A549 (cell line): Measurements from ENCODE around the gene KCNH3. TPM values are rescaled to one million over a fixed set of nuclear protein-coding genes. Genes with fewer than 3 reads are reported as not detected.

Experiments used
- ATAC-seq, 2 experiments: fragments of 200-7000 bp in 1 of 2; fragments of >200 bp in 1 of 2; cut with Nextera tagmentation in 1 of 2; cut with Tn5 transposase in 1 of 2; 3 replicates each; pipeline versions ENCODE4 v1.8.0 to v1.9.1; 2018 to 2020; ENCODE audit warnings: mild to moderate bottlenecking in 1 of 2, moderate library complexity in 1 of 2
- CTCF ChIA-PET: fragments of 300-600 bp; sonication (Branson Sonifier 250); formaldehyde crosslinking; extraction: SDS; loops from one replicate; lab custom pipeline; 2021; ENCODE audit warnings: antibody characterized with exemption, inconsistent platforms; lab: Yijun Ruan, JAX
- POLR2A ChIA-PET: fragments of 350-600 bp; formaldehyde crosslinking; extraction: SDS; loops from one replicate; lab custom pipeline; 2021; ENCODE audit warnings: antibody characterized with exemption, inconsistent platforms; lab: Yijun Ruan, JAX
- DNase-seq, 2 experiments: peaks; one replicate each; pipeline versions ENCODE4 v3.0.0 to v3.0.0-alpha.2; 2011 to 2016; ENCODE audit warnings: low read depth in 1 of 2, low spot score in 1 of 2
- FAIRE-seq: peaks from 2 replicates; lab custom pipeline; 2011; peaks lifted over from hg19 to GRCh38; lab: Jason Lieb, UNC
- H3K27ac ChIP-seq, 2 experiments: fragments of >200 bp; sonication (Bioruptor Twin); formaldehyde crosslinking; 3 replicates each; pipeline ENCODE4 v1.5.1; 2016 to 2017
- H3K4me1 ChIP-seq: fragments of >200 bp; sonication (Bioruptor Twin); formaldehyde crosslinking; 3 replicates; pipeline ENCODE4 v1.6.1; 2016
- H3K4me2 ChIP-seq: fragments of >200 bp; sonication (Bioruptor Twin); formaldehyde crosslinking; 3 replicates; pipeline ENCODE4 v1.6.1; 2016
- H3K4me3 ChIP-seq: fragments of >200 bp; sonication (Bioruptor Twin); formaldehyde crosslinking; 3 replicates; pipeline ENCODE4 v1.5.1; 2016
- H3K9me3 ChIP-seq: fragments of >200 bp; sonication (Bioruptor Twin); formaldehyde crosslinking; 3 replicates; pipeline ENCODE4 v1.6.1; 2016
- BHLHE40 ChIP-seq: IDR thresholded peaks from 2 replicates; pipeline ENCODE4 v1.6.1; 2012; ENCODE audit warnings: low read depth, low read length, inconsistent platforms
- CBX2 ChIP-seq: fragments of 200-600 bp; sonication (generic); IDR thresholded peaks from 2 replicates; pipeline ENCODE4 v1.6.1; 2016; ENCODE audit warnings: low read depth, mild to moderate bottlenecking, borderline replicate concordance
- CHD2 ChIP-seq: fragments of 150-350 bp; IDR thresholded peaks from 2 replicates; pipeline ENCODE4 v1.6.1; 2014; ENCODE audit warnings: low read length; ENCODE audit not compliant: partially characterized antibody
- EHMT2 ChIP-seq: fragments of 200-600 bp; sonication (generic); IDR thresholded peaks from 2 replicates; pipeline ENCODE4 v1.6.1; 2016; ENCODE audit warnings: antibody characterized with exemption, low read depth, mild to moderate bottlenecking, moderate library complexity
- ESRRA ChIP-seq: fragments of 150-350 bp; IDR thresholded peaks from 2 replicates; pipeline ENCODE4 v1.6.1; 2014; ENCODE audit warnings: mild to moderate bottlenecking, low read length, borderline replicate concordance
- FOXS1 ChIP-seq: fragments of 250-450 bp; sonication (Bioruptor Pico); IDR thresholded peaks from 2 replicates; pipeline ENCODE4 v1.5.0; 2020; ENCODE audit warnings: mild to moderate bottlenecking, moderate library complexity
- HOXA7 ChIP-seq: fragments of 250-450 bp; sonication (Bioruptor Pico); IDR thresholded peaks from 2 replicates; pipeline ENCODE4 v1.5.0; 2020; ENCODE audit warnings: mild to moderate bottlenecking, moderate library complexity
- KDM1A ChIP-seq: fragments of 200-600 bp; sonication (generic); IDR thresholded peaks from 2 replicates; pipeline ENCODE4 v1.6.1; 2016; ENCODE audit warnings: low read depth, mild to moderate bottlenecking
- MYC ChIP-seq: IDR thresholded peaks from 2 replicates; pipeline ENCODE4 v1.6.1; 2012; ENCODE audit warnings: mild to moderate bottlenecking, inconsistent platforms, low read length, improper control_type of control experiment, borderline replicate concordance
- NPAS2 ChIP-seq: fragments of 250-450 bp; sonication (Bioruptor Pico); IDR thresholded peaks from 2 replicates; pipeline ENCODE4 v1.8.0; 2022; ENCODE audit warnings: mild to moderate bottlenecking, moderate library complexity, borderline replicate concordance
- NR3C1 ChIP-seq: fragments of >200 bp; sonication (Bioruptor Twin); formaldehyde crosslinking; IDR thresholded peaks from 3 replicates; pipeline ENCODE4 v1.6.1; 2017
- PHF8 ChIP-seq: fragments of 200-600 bp; sonication (generic); IDR thresholded peaks from 2 replicates; pipeline ENCODE4 v1.6.1; 2016; ENCODE audit warnings: low read depth, mild to moderate bottlenecking, antibody characterized with exemption, moderate library complexity, borderline replicate concordance
- POLR2A ChIP-seq: IDR thresholded peaks from 2 replicates; pipeline ENCODE4 v1.6.1; 2012; ENCODE audit warnings: mild to moderate bottlenecking, low read length
- POLR2AphosphoS2 ChIP-seq: conservative IDR thresholded peaks from 2 replicates; pipeline ENCODE4 v1.6.1; 2012; ENCODE audit warnings: low read length, improper control_type of control experiment, inconsistent platforms
- RAD21 ChIP-seq, 2 experiments: fragments of >200 bp in 1 of 2; sonication (Bioruptor Twin) in 1 of 2; formaldehyde crosslinking in 1 of 2; IDR thresholded peaks in 1 of 2; conservative IDR thresholded peaks in 1 of 2; 2 replicates in 1 of 2; 3 replicates in 1 of 2; pipeline ENCODE4 v1.6.1; 2012 to 2018; ENCODE audit warnings: inconsistent platforms in 1 of 2
- REST ChIP-seq: fragments of 200-600 bp; sonication (generic); IDR thresholded peaks from 2 replicates; pipeline ENCODE4 v1.6.1; 2016; ENCODE audit warnings: antibody characterized with exemption, mild to moderate bottlenecking, moderate library complexity
- RNF2 ChIP-seq: fragments of 200-600 bp; sonication (generic); IDR thresholded peaks from 2 replicates; pipeline ENCODE4 v1.6.1; 2016; ENCODE audit warnings: low read depth, mild to moderate bottlenecking, antibody characterized with exemption, moderate library complexity, borderline replicate concordance
- TP53 ChIP-seq: fragments of 250-450 bp; sonication (Bioruptor Pico); IDR thresholded peaks from 2 replicates; pipeline ENCODE4 v1.5.0; 2021; ENCODE audit warnings: mild to moderate bottlenecking, moderate library complexity
- USF2 ChIP-seq: fragments of 450-650 bp; IDR thresholded peaks from 2 replicates; pipeline ENCODE4 v1.6.1; 2014; ENCODE audit warnings: antibody characterized with exemption
- ZFP36 ChIP-seq: fragments of 450-650 bp; IDR thresholded peaks from 2 replicates; pipeline ENCODE4 v1.6.1; 2014; ENCODE audit warnings: borderline replicate concordance; ENCODE audit not compliant: partially characterized antibody
- ZNF302 ChIP-seq: fragments of 250-450 bp; sonication (Bioruptor Pico); IDR thresholded peaks from 2 replicates; pipeline ENCODE4 v1.9.0; 2021; ENCODE audit warnings: inconsistent platforms, mild to moderate bottlenecking, moderate library complexity
- ZSCAN20 ChIP-seq: fragments of 250-450 bp; sonication (Bioruptor Pico); IDR thresholded peaks from 2 replicates; pipeline ENCODE4 v1.8.0; 2022; ENCODE audit warnings: mild to moderate bottlenecking, moderate library complexity
- WGBS: methylation state at CpG from one replicate; pipeline ENCODE4 v1.1.6; 2017; ENCODE audit errors: missing lambda C conversion rate; 5-methylcytosine and 5-hydroxymethylcytosine counted together
- polyA plus RNA-seq, 4 experiments: library from polyadenylated mRNA; depleted of rRNA in 3 of 4; stranded (reverse); fragments of >200 nt; fragmentation: RNase III in 1 of 4; extraction: RNeasy Plus Mini Kit Qiagen cat#74134 plus additional on column Dnase treatment in 1 of 4; gene quantifications; 2 replicates in 3 of 4; 3 replicates in 1 of 4; pipeline ENCODE4 v1.2.3, GENCODE V29; 2011 to 2017
- TF ChIP-seq, protein P1 (sequence below): IDR thresholded peaks from 2 replicates; pipeline ENCODE4 v1.6.1; 2012; ENCODE audit warnings: low read depth, borderline replicate concordance

Gene KCNH3
- polyA plus RNA-seq, 2 of the 4 experiments (the other 2 are of a cell fraction) = 1.0 to 2.2 TPM

DNA sequence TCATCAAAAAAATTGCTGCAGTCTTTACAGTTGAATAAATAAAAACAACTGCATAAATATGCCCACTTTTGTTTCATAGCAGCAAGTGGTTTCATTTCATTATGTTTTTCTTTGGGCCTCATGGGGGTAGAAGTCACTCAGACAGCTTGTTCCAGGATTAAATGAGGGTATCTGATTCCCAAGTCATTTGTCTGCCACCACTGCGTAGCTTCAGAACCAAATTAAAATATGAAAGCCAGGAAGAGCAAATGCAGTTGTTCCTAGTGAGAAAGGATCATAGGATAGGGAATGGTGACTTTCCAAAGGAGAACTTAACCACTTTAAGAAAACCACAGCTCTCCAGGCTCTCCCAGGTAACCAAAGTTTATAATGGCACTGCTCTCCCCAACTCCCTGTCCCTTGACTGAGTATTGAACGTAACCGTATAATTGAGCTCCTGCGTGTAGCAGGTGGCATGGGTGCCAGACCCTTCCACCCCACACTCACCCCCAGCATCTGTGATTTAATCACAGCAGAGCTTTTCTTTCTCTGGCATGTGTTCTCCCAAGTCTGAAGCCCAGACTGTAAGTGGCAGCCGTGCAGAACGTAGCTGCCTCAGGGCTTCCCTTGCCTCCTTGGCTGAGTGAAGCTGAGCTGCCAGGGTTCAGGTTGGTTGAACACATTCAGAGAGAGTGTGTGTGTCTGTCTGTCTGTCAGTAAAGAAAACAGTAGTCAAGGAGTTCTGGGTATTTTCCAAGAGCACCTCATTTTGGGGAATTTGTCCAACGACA is 11.3 kb upstream of the KCNH3 start:
- Histone ChIP-seq H3K4me2 (no peak overlapping the region), H3K9me3 (no peaks in the 10 kb centered on the region), H3K4me1 (no peaks in the 10 kb centered on the region), H3K4me3 (no peak overlapping the region), H3K27ac (no peak overlapping the region)
- 92% methylated on average over 7 of the region's 7 CpGs for WGBS
- CTCF ChIA-PET = interaction anchor here (0.6 to 7.9 kb wide), 12 partner anchors 10 to 264 kb away, joined by 3 to 67 read pairs (median 6); partner anchors contain the start of genes DNAJC22, KCNH3 and TROAP
- DNase-seq = no peak
- ATAC-seq = no peak
- POLR2A ChIA-PET = no interaction called here
- no peak for FAIRE-seq
- no peak for TF ChIP-seq ZNF302 (CRISPR knock-in tag)
- no peak for TF ChIP-seq FOXS1 (CRISPR knock-in tag)
- no peak for TF ChIP-seq RAD21 (conservative IDR thresholded peaks at IDR 0.05 in 1 of 2, IDR thresholded peaks at IDR 0.05 in 1 of 2)
- no peak for TF ChIP-seq CHD2
- peak; percentile 21; the same call in 1 of the 2 replicates for TF ChIP-seq POLR2A
- TF ChIP-seq, all 56 proteins: peak for 1

- Histone ChIP-seq H3K4me3 (no peak overlapping the region), H3K9me3 (no peaks in the 10 kb centered on the region), H3K4me1 (no peaks in the 10 kb centered on the region), H3K27ac (no peak overlapping the region), H3K4me2 (no peak overlapping the region)
- ChIA-PET POLR2A (interaction anchor here (0.6 to 0.7 kb wide), 2 partner anchors 38 to 260 kb away, joined by 3 to 6 read pairs; no protein-coding TSS in a partner anchor), CTCF (interaction anchor here (0.9 to 7.9 kb wide), 6 partner anchors 15 to 241 kb away, joined by 3 to 67 read pairs (median 5); no protein-coding TSS in a partner anchor)
- no peak for ATAC-seq
- 88% methylated on average over 1 of the region's 1 CpG for WGBS
- DNase-seq = no peak
- no peak for FAIRE-seq
- TF ChIP-seq TP53 (CRISPR knock-in tag) (no peak), MYC (no peak), ZFP36 (no peak), POLR2A (no peak)
- TF ChIP-seq, protein P1, sequence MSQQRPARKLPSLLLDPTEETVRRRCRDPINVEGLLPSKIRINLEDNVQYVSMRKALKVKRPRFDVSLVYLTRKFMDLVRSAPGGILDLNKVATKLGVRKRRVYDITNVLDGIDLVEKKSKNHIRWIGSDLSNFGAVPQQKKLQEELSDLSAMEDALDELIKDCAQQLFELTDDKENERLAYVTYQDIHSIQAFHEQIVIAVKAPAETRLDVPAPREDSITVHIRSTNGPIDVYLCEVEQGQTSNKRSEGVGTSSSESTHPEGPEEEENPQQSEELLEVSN = no peak
Measured at GRCh38 chr12:49529414-49529813, 9.4 kb upstream of the KCNH3 start.

DNA sequence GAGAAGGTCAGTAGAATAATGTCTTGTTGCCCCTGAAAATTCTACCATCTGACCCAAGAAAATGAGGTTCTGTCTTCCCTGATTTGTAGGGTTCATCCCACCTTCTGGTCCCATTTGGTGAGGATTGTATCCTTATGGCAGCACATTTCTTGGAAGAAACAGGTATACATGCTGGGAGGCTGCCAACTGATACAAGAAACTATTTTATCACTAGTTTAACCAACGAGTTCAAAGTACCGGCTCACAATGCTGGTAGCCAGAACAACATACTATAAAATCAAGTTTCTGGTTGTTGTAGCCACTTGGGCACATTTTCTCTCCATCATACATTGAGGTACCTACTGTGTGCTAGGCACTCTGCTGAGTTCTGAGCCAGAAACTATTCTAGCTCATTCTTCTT is 7.1 kb upstream of the KCNH3 start:
- no peak for FAIRE-seq
- Histone ChIP-seq H3K4me3 (no peak overlapping the region), H3K9me3 (no peaks in the 10 kb centered on the region), H3K4me1 (peaks cover 11% of the 10 kb centered on the region), H3K27ac (no peak overlapping the region)
- CTCF ChIA-PET = interaction anchor here (0.6 to 9.1 kb wide), 9 partner anchors 13 to 200 kb away, joined by 3 to 63 read pairs (median 5); partner anchors contain the start of gene C1QL4
- WGBS = 85% methylated on average over 2 of the region's 2 CpGs
- no peak for TF ChIP-seq POLR2AphosphoS2
- no peak for TF ChIP-seq REST
- no peak for TF ChIP-seq ESRRA
- no peak for TF ChIP-seq USF2
- TF ChIP-seq EHMT2 = no peak
- TF ChIP-seq CBX2 = no peak
- TF ChIP-seq BHLHE40 = no peak
- TF ChIP-seq KDM1A = no peak
- TF ChIP-seq ZSCAN20 (CRISPR knock-in tag) = no peak
- TF ChIP-seq HOXA7 (CRISPR knock-in tag) = no peak
- no peak for TF ChIP-seq NPAS2 (CRISPR knock-in tag)
- no peak for TF ChIP-seq NR3C1
- no peak for TF ChIP-seq RNF2
- no peak for TF ChIP-seq POLR2A
- no peak for TF ChIP-seq PHF8
- no peak for TF ChIP-seq CHD2
- TF ChIP-seq, all 56 proteins: peak for 0
- POLR2A ChIA-PET = no interaction called here
- ATAC-seq = no peak
- DNase-seq = no peak
- no peak overlapping the region for H3K4me2 ChIP-seq
